HepG2 (cell line): ENCODE data around the gene IFT88. TPM values are rescaled to one million over a fixed set of nuclear protein-coding genes. Genes with fewer than 3 reads are reported as not detected.

Source experiments
- GATA4 ChIP-seq: sonication (generic); IDR thresholded peaks from 2 replicates; pipeline ENCODE4 v1.6.1; 2016; ENCODE audit warnings: antibody characterized with exemption, low read depth, borderline replicate concordance
- NFIC ChIP-seq: IDR thresholded peaks from 2 replicates; pipeline ENCODE4 v1.6.1; 2012; ENCODE audit warnings: mild to moderate bottlenecking, low read length, inconsistent platforms
- POLR2AphosphoS5 ChIP-seq: IDR thresholded peaks from 2 replicates; pipeline ENCODE4 v1.6.1; 2012; ENCODE audit warnings: low read depth, low read length
- TBX2 ChIP-seq: sonication (generic); formaldehyde crosslinking; IDR thresholded peaks from 2 replicates; pipeline ENCODE4 v1.5.0; 2020; ENCODE audit warnings: missing genetic modification reagents, mild to moderate bottlenecking, borderline replicate concordance
- TMF1 ChIP-seq: sonication (generic); formaldehyde crosslinking; IDR thresholded peaks from 2 replicates; pipeline ENCODE4 v1.8.1; 2022; ENCODE audit warnings: low read depth, missing genetic modification reagents
- ZNF264 ChIP-seq: sonication (generic); formaldehyde crosslinking; IDR thresholded peaks from 2 replicates; pipeline ENCODE4 v1.4.0; 2020; ENCODE audit warnings: missing genetic modification reagents
- polyA plus RNA-seq, 8 experiments: library from polyadenylated mRNA; depleted of rRNA in 3 of 8; stranded (reverse) in 7 of 8; unstranded in 1 of 8; fragments of >200 nt; fragmentation: Illumina TruSeq in 4 of 8; extraction: Trizol in 4 of 8; gene quantifications; 2 replicates each; pipeline versions ENCODE4 v1.2.1 to v1.2.3, GENCODE V29; 2011 to 2016; ENCODE audit warnings: low read depth in 4 of 8, missing spikeins in 1 of 8, mixed read lengths in 1 of 8; ENCODE audit not compliant: insufficient read depth in 1 of 8
- total RNA-seq, 5 experiments: library from RNA; depleted of rRNA; stranded (reverse); fragments of >200 nt; fragmentation: Illumina TruSeq; extraction: Trizol; gene quantifications; 2 replicates each; pipeline ENCODE4 v1.2.3, GENCODE V29; 2016; ENCODE audit warnings: low read depth in 1 of 5
- TF ChIP-seq, protein P1 (sequence below): sonication (generic); formaldehyde crosslinking; IDR thresholded peaks from 2 replicates; pipeline ENCODE4 v1.4.0; 2020; ENCODE audit warnings: missing genetic modification reagents
- TF ChIP-seq, protein P2 (sequence below): sonication (generic); formaldehyde crosslinking; IDR thresholded peaks from 2 replicates; pipeline ENCODE4 v1.4.0; 2020; ENCODE audit warnings: missing genetic modification reagents, borderline replicate concordance
- TF ChIP-seq, protein P3 (sequence below): sonication (generic); formaldehyde crosslinking; IDR thresholded peaks from 2 replicates; pipeline ENCODE4 v1.5.0; 2020; ENCODE audit warnings: missing genetic modification reagents, mild to moderate bottlenecking, borderline replicate concordance
- TF ChIP-seq, protein P4 (sequence below): sonication (generic); formaldehyde crosslinking; conservative IDR thresholded peaks from 2 replicates; pipeline ENCODE4 v1.5.0; 2020; ENCODE audit warnings: missing genetic modification reagents
- TF ChIP-seq, protein P5 (sequence below): sonication (generic); formaldehyde crosslinking; conservative IDR thresholded peaks from 2 replicates; pipeline ENCODE4 v1.4.0; 2020; ENCODE audit warnings: missing genetic modification reagents
- TF ChIP-seq, protein P6 (sequence below): sonication (generic); formaldehyde crosslinking; IDR thresholded peaks from 2 replicates; pipeline ENCODE4 v1.5.1; 2020; ENCODE audit warnings: missing genetic modification reagents, mild to moderate bottlenecking, borderline replicate concordance
- TF ChIP-seq, protein P7 (sequence below): sonication (generic); formaldehyde crosslinking; conservative IDR thresholded peaks from 2 replicates; pipeline ENCODE4 v1.8.0; 2022; ENCODE audit warnings: missing genetic modification reagents
- TF ChIP-seq, protein P8 (sequence below): IDR thresholded peaks from 2 replicates; pipeline ENCODE4 v1.6.1; 2016; ENCODE audit warnings: missing compliant biosample characterization, missing genetic modification reagents, borderline replicate concordance

Gene IFT88
- total and polyA plus RNA-seq, 2 of the 13 experiments (the other 11 are each of a cell fraction or from before 2014, with no cell fraction given), result 8.4 to 19.9 TPM

DNA sequence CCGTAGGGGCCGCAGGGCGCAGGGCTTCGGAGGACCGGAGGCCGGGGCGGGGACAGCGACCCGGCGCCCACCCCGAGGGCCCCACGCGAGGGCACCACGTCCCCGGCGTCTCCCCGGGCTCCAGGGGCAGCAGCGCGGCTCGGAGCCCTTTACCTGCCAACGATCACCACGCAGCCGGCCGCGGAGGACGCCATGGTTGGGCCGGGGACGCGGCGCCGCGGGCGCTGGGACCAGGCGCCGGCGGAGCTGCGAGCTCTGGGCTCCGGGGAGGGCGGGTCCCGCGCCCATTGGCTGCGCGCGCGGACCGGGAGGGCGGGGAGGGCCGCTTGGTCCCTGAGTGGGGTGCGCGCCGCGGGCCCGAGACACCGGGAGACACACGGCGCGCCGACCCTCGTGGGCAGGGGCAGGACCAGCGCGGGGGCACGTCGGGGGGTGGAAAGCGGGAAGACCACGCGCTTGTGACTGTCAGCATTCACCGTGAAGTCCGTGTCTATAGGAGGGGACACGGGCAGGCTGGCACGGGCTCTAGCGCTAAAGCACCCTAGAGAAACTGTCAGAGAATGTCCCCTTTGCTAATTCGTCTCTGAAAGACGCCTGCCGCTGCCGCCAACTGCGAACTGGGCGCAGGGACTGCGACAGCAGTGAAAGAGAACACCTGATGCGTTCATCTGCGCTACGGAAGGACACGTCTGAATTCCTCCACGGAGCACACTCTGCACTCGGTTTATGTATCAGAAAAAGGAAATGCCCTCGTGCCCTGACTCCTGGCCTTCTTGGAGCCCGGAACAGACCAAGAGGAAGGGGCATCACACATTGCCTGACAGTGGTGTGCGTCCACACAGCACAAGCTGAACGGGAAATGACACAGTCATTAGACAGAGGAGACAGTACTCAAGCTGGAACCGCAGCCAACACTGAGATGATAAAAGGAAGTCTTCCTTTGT lies 41.1 kb upstream of the IFT88 start, which contains the start of gene CRYL1 (continued):
- TF ChIP-seq, protein P1, sequence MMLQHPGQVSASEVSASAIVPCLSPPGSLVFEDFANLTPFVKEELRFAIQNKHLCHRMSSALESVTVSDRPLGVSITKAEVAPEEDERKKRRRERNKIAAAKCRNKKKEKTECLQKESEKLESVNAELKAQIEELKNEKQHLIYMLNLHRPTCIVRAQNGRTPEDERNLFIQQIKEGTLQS (CRISPR knock-in tag), result no peak
- TF ChIP-seq, protein P2, sequence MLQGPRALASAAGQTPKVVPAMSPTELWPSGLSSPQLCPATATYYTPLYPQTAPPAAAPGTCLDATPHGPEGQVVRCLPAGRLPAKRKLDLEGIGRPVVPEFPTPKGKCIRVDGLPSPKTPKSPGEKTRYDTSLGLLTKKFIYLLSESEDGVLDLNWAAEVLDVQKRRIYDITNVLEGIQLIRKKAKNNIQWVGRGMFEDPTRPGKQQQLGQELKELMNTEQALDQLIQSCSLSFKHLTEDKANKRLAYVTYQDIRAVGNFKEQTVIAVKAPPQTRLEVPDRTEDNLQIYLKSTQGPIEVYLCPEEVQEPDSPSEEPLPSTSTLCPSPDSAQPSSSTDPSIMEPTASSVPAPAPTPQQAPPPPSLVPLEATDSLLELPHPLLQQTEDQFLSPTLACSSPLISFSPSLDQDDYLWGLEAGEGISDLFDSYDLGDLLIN (CRISPR knock-in tag), result peak; percentile 77; the same call in 1 of the 2 replicates
- TF ChIP-seq ZNF264 (CRISPR knock-in tag) (peak; percentile 83), GATA4 (0 out of 2 replicates have a peak, but pooled peaks have one; percentile 19), TMF1 (CRISPR knock-in tag) (peak; percentile 41; the same call in 1 of the 2 replicates), POLR2AphosphoS5 (peak; percentile 62), NFIC (no peak), TBX2 (CRISPR knock-in tag) (peak; percentile 69; the same call in 1 of the 2 replicates)
- TF ChIP-seq, protein P3, sequence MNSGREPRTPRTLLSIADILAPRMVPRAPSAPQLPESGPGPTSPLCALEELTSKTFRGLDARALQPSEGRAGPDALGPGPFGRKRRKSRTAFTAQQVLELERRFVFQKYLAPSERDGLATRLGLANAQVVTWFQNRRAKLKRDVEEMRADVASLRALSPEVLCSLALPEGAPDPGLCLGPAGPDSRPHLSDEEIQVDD, result 0 out of 2 replicates have a peak, but pooled peaks have one; percentile 45
- TF ChIP-seq, protein P4, sequence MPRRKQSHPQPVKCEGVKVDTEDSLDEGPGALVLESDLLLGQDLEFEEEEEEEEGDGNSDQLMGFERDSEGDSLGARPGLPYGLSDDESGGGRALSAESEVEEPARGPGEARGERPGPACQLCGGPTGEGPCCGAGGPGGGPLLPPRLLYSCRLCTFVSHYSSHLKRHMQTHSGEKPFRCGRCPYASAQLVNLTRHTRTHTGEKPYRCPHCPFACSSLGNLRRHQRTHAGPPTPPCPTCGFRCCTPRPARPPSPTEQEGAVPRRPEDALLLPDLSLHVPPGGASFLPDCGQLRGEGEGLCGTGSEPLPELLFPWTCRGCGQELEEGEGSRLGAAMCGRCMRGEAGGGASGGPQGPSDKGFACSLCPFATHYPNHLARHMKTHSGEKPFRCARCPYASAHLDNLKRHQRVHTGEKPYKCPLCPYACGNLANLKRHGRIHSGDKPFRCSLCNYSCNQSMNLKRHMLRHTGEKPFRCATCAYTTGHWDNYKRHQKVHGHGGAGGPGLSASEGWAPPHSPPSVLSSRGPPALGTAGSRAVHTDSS (CRISPR knock-in tag), result no peak
- TF ChIP-seq, protein P5, sequence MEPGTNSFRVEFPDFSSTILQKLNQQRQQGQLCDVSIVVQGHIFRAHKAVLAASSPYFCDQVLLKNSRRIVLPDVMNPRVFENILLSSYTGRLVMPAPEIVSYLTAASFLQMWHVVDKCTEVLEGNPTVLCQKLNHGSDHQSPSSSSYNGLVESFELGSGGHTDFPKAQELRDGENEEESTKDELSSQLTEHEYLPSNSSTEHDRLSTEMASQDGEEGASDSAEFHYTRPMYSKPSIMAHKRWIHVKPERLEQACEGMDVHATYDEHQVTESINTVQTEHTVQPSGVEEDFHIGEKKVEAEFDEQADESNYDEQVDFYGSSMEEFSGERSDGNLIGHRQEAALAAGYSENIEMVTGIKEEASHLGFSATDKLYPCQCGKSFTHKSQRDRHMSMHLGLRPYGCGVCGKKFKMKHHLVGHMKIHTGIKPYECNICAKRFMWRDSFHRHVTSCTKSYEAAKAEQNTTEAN (CRISPR knock-in tag), result 0 out of 2 replicates have a peak, but pooled peaks have one; percentile 23
- TF ChIP-seq, protein P6, sequence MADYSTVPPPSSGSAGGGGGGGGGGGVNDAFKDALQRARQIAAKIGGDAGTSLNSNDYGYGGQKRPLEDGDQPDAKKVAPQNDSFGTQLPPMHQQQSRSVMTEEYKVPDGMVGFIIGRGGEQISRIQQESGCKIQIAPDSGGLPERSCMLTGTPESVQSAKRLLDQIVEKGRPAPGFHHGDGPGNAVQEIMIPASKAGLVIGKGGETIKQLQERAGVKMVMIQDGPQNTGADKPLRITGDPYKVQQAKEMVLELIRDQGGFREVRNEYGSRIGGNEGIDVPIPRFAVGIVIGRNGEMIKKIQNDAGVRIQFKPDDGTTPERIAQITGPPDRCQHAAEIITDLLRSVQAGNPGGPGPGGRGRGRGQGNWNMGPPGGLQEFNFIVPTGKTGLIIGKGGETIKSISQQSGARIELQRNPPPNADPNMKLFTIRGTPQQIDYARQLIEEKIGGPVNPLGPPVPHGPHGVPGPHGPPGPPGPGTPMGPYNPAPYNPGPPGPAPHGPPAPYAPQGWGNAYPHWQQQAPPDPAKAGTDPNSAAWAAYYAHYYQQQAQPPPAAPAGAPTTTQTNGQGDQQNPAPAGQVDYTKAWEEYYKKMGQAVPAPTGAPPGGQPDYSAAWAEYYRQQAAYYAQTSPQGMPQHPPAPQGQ, result no peak
- TF ChIP-seq, protein P7, sequence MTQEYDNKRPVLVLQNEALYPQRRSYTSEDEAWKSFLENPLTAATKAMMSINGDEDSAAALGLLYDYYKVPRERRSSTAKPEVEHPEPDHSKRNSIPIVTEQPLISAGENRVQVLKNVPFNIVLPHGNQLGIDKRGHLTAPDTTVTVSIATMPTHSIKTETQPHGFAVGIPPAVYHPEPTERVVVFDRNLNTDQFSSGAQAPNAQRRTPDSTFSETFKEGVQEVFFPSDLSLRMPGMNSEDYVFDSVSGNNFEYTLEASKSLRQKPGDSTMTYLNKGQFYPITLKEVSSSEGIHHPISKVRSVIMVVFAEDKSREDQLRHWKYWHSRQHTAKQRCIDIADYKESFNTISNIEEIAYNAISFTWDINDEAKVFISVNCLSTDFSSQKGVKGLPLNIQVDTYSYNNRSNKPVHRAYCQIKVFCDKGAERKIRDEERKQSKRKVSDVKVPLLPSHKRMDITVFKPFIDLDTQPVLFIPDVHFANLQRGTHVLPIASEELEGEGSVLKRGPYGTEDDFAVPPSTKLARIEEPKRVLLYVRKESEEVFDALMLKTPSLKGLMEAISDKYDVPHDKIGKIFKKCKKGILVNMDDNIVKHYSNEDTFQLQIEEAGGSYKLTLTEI, result no peak
- TF ChIP-seq, protein P8, sequence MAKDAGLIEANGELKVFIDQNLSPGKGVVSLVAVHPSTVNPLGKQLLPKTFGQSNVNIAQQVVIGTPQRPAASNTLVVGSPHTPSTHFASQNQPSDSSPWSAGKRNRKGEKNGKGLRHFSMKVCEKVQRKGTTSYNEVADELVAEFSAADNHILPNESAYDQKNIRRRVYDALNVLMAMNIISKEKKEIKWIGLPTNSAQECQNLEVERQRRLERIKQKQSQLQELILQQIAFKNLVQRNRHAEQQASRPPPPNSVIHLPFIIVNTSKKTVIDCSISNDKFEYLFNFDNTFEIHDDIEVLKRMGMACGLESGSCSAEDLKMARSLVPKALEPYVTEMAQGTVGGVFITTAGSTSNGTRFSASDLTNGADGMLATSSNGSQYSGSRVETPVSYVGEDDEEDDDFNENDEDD (CRISPR knock-in tag), result peak; percentile 46
